Lower leg skin (tissue), 3 donors: ENCODE data around the gene TAS2R14.

Source experiments
- CTCF ChIP-seq, 3 donors: fragments of 450-650 bp; IDR thresholded peaks; one replicate each; pipeline ENCODE4 v1.5.1; 2016; ENCODE audit warnings: antibody characterized with exemption in 3 of 3, mild to moderate bottlenecking in 3 of 3, moderate library complexity in 2 of 3
- POLR2A ChIP-seq, 2 donors: fragments of 450-650 bp; IDR thresholded peaks; one replicate each; pipeline ENCODE4 v1.6.1; 2016 to 2017; ENCODE audit warnings: antibody characterized with exemption in 2 of 2, mild to moderate bottlenecking in 1 of 2, moderate library complexity in 1 of 2

- TF ChIP-seq CTCF (IDR thresholded peaks at IDR 0.05) (no peak), POLR2A (IDR thresholded peaks at IDR 0.05) (no peak)
These were observed 12.8 kb downstream of the TAS2R14 start for GRCh38 chr12:10926269-10926668.
